ENCODE data around the gene PISD.

- TF ChIP-seq CTCF (conservative IDR thresholded peaks at IDR 0.05; ENCODE audit: low read length) (no peak), EZH2phosphoT487 (IDR thresholded peaks at IDR 0.05; ENCODE audit: borderline replicate concordance, low read depth, low read length) (no peak)
Observed at GRCh38 chr22:31577711-31578110, 84.3 kb downstream of the PISD start.
